Pulmonary artery endothelial cell (primary cell): ENCODE data around the gene LENG1. TPM values are rescaled to one million over a fixed set of nuclear protein-coding genes. Genes with fewer than 3 reads are reported as not detected.

Source experiments
- DNase-seq: peaks from one replicate; pipeline ENCODE4 v3.0.0-alpha.2; 2011; ENCODE audit warnings: low read depth, low spot score
- total RNA-seq: library from RNA; depleted of rRNA; stranded (reverse); fragments of >200 nt; gene quantifications from 2 replicates; pipeline ENCODE4 v1.2.3, GENCODE V29; 2014

Gene LENG1
- total RNA-seq, 1 donor from 2014 or later = 5.3 TPM

DNA sequence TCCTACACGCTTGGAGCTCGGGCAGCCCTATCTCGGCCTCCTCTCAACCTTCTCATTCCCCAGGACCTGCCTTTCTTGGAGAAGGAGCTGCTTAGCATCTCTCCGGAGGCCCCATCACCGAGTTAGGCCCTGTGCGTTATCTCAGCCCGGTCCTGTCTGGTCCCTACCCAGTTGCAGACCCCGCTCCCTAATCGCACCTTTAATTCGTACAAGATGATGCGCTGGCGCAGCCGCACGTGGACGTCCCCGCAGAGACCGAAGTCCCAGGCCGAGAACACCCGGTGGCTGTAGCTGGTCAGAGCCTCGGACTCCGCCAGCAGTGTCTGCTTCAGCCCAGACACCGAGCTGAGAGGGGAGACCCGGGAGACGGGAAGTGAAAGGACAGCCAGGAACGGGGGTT lies 5.7 kb upstream of the LENG1 start:
- no peak for DNase-seq

DNA sequence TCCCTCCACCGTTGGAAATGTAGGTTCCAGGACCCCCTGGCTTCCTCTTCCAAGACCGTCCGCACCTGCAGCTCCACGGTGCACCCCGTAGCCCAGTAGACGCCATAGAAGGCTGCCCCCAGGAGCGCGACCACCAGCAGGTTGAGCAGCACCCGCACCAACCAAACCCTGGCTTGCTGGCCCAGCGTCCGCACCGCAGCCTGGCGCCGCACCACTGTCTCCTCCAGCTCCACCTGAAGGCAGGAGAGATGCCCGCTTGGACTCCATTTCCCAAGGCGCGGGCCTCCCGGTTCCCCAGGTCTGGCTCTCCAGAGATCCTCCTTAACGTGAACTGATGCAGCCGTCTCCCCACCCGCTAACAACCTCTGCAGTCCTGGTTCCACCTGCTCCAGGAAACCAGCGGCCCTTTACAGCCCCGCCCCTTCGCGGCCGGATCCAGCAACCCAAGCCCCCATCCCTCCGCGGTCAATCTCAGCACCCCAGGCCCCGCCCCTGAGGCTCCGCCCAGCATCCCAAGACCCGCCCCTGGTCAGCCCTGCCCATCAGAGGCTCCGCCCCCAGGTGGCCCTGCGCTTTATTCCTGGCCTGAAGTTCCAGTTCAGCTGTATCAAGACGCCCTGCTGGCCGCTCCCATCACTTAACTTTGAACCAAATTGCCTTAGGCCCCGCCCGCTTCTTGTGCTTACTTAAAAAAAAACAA lies 5.0 kb upstream of the LENG1 start:
- DNase-seq = peak; percentile 47

DNA sequence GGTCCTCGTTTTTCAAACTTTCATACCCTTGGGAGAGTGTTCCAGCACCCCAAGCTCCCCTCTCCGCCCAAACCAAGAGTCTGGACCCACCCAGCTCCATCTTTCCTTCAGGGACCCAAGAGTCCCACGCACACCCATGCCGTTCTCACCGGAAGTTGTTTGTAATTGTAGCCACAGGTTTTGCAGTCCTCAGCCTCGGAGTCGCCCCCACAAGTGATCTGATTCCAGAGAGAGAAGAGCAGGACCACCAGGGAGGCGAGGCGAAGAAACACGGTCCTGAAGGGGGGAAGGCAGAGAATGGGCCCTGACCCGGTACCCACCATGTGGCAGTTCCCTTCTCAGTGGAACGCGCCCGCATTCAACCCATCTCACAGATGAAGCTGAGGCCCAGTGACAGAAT lies 3.4 kb upstream of the LENG1 start:
- DNase-seq = no peak

DNA sequence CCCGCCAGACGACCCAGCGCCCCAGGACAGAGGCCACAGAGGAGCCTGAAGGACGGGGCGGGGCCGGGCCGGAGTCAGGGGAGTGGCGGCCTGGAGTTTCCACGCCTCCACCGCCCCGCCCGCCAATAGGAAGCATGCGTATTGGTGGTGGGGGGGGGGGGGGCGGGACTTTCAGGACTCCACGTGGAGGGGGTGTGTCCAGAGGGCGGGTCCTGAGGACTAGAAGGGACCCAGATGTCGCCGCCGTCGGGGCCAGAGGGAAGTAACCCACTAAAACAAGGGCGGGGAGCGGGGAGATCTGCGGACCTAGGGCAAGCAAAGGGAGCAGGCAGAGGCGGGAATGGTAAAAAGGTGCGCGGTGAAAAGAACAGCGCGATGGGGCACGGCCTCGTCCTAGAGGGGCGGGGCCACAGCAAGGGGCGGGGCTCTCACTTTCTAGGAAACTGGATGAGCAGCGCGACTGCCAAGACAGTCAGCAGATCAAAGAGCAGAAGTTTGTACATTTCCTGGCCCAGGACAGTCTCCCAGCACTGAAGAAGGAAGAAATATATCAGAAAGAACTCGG lies 2.8 kb upstream of the LENG1 start:
- DNase-seq = no peak

DNA sequence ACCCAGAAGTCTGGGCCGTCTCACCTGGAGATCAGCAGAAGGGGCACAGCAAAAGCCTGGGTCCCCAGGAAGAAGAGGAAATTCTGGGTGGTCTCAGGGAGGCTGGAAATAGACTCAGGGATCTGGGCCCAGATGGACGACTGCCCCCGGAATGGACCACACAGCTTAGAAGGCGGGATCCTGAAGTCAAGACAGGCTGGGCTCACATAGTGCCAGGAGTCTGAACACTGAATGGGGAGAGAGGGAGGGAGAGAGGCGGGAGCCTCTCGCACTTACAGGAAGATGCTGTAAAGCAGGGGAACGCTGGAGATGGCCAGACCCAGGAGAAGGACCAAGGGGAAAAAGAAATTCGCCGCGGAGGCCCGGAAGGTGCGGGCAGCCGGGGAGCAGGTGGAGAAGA lies 1.3 kb upstream of the LENG1 start:
- no peak for DNase-seq

DNA sequence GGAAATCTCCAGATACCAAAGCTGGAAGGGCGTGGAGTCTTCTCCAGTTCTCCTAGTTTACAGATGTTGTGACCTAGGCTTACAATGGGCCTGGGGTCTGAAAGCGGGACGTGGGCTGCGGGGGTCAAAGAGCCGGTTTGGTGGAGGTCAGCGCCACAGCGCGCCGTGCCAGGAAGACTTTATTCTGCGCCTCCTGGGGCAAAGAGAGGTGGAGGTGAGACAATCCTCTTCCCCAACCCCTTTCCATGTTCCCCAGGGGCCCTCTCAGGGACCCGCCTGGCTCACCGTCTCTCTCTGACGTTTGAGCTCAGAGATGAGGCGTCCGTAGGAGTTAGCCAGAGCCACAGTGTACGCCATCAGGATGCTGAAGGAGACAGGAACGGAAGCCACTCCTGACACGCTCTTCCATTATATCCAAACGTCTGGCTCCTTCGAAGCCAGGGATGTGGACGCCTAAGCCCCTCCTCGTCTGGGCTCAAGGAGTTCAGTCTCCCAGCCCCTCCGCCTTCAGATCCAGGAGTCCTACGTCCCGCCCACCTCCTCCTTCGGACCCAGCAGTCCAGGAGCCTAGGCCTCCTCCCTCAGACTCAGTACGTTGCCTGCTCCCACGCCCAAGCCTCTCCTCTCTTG lies 776 bp upstream of the LENG1 start:
- DNase-seq = no peak

DNA sequence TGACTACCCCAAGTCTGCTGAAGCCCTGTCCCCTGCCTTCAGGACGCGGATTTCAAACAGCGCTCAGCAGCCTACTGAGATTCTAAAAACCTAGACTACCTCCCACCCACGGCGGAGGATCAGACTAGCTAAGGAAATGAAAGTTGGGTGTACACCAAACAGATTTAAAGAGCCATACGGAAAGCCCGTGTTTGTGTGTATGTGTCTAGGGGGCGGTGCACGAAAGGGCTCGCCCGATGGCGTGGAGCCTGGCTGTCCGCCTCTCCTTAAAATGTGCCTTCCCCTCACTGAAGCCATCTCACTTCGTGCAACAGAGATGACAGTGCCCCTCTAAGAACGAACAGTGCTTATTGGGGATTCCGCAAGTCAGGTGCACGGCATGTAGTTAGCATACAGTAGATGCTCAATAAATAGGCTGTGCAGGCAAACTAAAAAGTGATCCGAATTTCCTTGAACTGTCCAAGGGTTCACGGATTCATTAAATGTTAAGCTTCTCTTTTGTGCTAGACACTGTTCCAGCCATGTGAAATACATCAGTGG lies 639 bp downstream of the LENG1 start:
- no peak for DNase-seq

DNA sequence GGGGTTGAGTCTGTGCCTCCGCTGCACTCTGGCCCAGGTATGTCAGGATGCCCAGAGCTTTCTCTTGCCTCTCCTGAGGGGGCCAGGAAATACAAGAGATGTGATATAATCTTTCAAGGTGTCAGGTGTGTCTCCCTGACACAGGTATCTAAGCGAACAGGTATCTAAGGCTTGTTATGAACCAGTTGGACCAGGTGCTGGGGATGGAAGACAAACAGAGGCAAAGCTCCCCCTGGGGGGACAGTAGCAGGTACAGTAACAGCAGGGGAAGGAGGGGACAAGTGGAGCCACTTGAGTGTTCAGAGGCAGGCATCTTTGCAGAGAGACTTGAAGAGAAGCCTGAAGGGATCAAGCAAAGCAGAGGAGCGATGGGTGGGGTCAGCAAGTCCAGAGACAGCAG lies 2.6 kb downstream of the LENG1 start:
- no peak for DNase-seq

DNA sequence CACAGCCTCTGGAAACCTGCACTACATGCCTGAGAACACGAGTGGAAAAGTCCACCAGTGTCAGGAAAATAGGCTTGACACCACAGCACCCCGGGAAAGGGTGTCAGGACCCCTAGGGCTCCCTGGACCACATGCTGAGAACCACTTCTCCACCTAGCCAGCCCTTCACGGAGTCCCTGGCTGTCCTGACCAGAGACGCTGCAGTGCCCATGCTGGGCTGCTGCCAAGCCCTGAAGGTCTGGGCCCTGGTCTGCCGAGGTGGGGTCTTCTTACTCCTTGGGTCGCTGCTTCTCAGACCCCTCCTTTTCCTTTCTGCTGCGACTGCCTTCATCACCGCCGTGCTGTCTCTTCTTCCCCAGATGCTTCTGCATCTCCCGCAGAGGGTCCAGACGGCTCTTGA lies 3.0 kb downstream of the LENG1 start:
- DNase-seq = no peak

DNA sequence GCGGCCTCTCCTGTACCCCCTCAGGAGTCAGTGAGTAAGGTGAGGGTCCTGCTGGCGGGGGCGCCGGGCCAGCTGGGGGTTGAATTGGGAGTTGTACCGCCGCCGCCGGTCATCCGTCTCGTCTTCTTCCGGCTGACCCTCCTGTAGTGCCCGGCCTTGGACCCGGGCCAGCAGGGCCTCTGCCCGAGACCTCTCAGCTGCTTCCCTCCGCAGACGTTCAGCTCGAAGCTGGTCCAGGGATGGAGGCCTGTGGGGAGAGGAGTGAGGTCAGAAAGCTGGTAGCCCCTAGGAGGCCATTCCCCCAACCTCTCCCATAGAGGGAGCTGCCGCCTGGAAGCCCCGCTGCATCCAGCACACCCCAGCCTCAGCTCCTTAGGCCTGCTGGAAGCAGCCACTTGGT lies 3.8 kb downstream of the LENG1 start:
- no peak for DNase-seq

DNA sequence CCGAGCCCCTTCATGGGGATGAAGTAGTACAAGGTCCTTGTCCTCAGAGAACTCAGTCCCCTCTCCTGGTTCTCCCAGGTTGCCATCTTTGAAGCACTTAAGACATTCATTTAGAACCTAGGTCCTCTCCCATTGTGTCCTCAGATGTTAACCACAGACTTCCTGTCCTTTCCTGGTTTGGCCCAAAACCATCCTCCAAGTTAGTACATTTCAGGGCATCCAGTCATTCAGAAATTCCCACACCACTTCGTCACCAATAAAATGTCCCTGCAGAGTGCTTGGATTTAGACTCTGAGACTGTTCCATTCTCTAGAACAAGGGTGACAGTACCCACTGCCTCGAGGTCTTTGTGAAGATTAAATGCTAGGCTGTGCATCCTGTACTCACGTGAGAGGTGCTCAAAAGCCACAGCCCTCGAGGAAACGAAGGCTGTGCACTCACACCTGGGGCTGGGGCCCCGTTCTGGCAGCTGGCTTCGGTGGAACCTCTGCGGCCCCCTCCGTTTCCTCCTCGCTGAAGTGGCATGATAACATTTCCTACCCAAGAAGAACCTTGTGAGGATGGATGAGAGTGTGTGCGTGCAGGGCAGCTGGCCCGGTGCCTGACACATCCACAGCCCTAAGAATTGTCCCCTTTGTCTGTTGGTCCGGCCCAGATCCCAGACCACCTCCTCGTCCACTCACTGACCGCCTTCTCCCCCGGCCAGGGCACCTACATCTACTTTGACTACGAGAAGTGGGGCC lies 4.7 kb downstream of the LENG1 start:
- DNase-seq = no peak

DNA sequence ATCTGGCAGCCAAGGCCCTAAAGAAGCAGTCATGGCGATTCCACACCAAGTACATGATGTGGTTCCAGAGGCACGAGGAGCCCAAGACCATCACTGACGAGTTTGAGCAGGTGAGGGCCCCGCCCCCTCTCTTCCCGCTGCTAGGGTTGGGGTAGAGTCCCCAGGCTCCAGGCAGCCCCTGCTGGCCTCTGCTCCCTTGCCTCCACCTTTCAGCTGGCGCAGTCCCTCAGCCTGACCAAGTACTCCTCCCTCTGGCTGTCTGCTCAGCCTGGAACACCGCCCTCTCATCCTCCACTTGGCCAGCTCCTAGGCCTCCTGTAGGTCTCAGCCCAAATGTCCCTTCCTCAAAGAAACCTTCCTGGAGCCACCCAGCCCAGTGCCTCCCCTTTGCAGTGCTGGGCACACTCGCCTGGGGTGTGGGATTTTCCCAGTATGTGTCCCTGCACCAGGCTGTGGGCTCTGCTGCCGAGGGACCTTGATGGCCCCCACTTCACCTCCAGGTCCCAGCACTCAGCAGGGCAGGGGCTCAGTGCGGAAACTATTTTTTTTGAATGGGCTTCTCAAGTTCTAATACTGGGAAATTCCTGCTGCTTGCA lies 5.7 kb downstream of the LENG1 start:
- DNase-seq = no peak

DNA sequence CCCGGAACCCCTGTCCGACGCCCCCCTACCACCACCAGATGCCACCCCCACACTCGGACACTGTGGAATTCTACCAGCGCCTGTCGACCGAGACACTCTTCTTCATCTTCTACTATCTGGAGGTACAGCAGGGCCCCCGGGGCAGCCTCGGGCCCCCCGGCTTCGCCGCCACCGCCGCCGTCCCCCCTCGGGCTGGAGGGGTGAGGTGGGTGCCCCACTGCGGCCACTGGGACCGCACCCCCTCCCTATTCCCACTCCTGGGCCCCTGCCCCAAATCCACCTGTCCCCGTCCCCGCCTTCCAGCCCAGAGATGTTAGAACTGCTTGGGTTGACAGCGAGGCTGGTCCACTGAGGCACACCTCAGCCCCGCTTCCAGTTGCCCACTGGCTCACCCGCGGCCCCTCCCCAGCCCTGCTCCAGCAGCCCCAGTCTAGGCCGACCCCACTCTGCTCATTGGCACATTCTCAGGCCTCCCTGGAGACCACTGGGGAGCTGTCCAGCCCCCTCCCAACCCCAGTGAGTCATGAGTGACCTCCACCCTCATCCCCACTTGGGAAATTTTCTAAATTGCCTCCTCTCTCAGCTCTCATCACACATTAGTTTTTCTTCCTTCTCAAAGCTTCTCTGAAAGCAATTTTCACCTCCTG lies 6.5 kb downstream of the LENG1 start:
- no peak for DNase-seq

DNA sequence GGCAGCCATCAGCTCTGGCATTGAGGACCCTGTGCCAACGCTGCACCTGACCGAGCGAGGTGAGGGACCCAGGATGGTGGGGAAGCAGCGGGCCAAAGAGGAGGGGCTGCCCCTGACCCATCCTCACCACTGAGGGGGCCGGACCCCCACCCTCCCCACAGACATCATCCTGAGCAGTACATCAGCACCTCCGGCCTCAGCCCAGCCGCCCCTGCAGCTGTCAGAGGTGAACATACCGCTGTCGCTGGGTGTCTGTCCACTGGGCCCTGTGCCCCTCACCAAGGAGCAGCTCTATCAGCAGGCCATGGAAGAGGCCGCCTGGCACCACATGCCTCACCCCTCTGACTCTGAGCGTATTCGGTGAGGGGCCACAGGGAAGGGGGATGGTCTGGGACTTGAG lies 7.3 kb downstream of the LENG1 start:
- no peak for DNase-seq

DNA sequence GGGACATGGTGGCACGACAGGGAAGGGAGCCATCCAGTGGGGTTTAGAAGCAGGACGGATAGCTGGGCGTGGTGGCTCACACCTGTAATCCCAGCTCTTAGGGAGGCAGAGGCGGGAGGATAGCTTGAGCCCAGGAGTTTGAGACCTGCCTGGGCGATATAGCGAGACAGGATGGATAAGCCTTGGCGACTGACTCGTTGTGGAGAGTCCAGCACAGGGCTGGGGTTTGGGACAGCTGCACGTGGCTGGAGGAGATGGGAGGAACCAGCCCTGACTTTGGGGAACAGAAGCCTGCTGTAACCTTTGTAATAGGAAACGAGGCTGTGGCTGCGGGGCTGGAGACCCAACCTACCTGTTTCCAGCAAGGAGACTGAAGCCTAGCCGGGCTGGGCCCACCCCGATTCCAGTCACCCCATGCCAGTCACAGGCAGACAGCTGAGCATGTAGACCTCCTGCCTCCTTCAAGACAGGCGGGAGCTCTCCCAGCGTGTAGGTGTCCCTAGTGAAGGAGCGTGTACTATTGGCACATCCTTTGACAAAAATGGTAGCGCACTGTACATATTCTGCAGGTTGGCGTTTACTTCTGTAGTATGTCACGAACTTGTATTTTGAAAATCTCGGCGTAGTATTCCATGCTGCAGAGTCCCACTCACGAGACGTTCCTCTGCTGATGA lies 8.0 kb downstream of the LENG1 start:
- no peak for DNase-seq

DNA sequence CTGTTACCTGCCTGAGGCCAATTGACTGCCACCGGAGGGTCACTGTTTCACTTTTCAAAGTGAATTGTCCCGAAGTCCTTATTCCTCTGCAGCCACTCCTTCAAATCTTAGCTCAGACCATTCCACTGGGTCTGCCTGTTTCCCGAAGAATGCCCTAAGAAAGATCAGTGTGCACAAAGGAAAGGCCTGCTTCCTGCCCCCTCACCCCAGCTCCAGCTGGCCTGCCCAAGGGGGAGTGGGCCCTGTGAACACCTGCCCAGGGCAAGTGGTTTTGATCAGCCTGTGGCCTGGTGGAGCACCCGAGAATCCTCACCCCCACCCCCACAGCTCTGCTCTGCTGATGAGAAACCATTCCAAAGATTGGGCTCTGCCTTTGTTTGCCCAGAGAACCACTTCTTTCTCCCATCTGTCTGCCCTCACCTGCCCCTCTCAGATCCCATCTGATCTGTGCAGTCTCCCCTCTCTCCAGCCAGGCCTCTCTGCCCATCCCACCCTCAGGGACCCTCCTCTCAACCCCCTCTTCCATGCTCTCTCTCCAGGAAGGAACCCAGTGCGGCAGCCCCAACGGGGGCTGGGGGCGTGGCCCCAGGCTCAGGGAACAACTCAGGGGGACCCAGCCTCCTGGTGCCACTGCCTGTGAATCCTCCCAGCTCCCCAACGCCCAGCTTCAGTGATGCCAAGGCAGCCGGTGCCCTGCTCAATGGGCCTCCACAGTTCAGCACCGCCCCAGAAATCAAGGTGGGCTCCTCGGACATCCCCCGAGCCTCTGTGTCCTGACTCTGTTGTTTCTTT lies 10.3 kb downstream of the LENG1 start:
- DNase-seq = peak; percentile 64

DNA sequence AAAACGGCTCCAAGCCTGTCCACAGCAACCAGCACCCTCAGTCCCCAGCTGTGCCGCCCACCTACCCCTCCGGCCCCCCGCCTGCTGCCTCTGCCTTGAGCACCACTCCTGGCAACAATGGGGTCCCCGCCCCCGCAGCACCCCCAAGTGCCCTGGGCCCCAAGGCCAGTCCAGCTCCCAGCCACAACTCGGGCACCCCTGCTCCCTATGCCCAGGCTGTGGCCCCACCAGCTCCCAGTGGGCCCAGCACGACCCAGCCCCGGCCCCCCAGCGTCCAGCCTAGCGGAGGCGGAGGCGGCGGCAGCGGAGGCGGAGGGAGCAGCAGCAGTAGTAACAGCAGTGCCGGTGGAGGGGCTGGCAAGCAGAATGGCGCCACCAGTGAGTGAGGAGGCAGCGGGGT lies 11.4 kb downstream of the LENG1 start:
- DNase-seq = no peak

DNA sequence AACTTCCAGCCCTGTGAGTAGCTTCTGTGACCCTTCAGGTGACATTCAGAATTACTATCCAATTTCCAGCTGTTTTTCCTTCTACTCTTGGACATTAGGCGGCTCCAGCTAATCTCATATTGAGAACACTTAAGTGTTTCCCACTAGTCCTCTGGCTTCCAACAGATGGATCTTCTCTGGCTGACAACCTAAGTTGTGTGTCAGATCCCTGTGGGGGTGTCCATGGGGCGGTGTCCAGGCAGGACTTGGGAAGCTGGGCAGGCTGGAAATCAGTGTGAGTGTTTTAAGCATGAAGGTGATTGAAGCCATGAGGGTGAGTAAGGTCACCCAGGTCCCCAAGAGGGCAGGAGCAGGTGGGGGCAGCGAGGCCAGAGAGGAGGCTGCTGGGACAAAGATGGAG lies 11.8 kb downstream of the LENG1 start:
- DNase-seq = no peak

DNA sequence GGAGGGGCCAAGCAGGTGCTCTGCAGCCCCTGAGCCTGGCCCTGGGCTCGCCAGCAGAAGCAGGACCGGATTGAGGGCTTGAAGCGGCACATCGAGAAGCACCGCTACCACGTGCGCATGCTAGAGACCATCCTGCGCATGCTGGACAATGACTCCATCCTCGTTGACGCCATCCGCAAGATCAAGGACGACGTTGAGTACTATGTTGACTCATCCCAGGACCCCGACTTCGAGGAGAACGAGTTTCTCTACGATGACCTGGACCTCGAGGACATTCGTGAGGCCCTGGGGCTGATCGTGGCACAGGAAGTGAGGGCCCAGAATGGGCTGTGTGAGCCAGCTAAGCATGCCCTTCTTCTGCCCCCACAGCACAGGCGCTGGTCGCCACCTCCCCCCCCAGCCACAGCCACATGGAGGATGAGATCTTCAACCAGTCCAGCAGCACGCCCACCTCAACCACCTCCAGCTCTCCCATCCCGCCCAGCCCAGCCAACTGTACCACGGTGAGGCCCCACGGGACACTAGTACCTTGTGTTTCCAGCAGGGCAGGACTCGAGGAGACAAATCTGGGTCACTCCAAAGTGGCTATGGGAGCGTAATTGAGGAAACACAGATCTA lies 13.9 kb downstream of the LENG1 start:
- DNase-seq = no peak
